Choroid plexus epithelial cell (primary cell): ENCODE data around the gene PRTN3.
"Not testable (repeated sequence)": the region's sequence is repeated elsewhere in the genome, so short reads cannot be mapped to it uniquely, and the experiment has no call there.

Source experiments
- DNase-seq: peaks from one replicate; pipeline ENCODE4 v3.0.0-alpha.2; 2010; ENCODE audit warnings: low read depth
- H3K4me3 ChIP-seq: 2 replicates; pipeline ENCODE4 v1.5.1; 2011; ENCODE audit warnings: low read depth, mild to moderate bottlenecking, control low read depth, low read length, moderate library complexity
- CTCF ChIP-seq: conservative IDR thresholded peaks from 2 replicates; pipeline ENCODE4 v1.5.1; 2011; ENCODE audit warnings: low read depth, mild to moderate bottlenecking, control low read depth, inconsistent platforms, low read length, moderate library complexity

PRTN3 gene

GRCh38 chr19:843836-844545, 3.2 kb downstream of the PRTN3 start:
- no peak overlapping the region for H3K4me3 ChIP-seq
- no peak for DNase-seq
- no peak for TF ChIP-seq CTCF

GRCh38 chr19:844546-844971, 3.8 kb downstream of the PRTN3 start:
- DNase-seq, result no peak
- no peak overlapping the region for H3K4me3 ChIP-seq
- no peak for TF ChIP-seq CTCF

GRCh38 chr19:845707-846521, 5.1 kb downstream of the PRTN3 start:
- no peak for DNase-seq
- H3K4me3 ChIP-seq, result no peak overlapping the region
- no peak for TF ChIP-seq CTCF

GRCh38 chr19:848386-848921, 7.7 kb downstream of the PRTN3 start:
- no peak overlapping the region for H3K4me3 ChIP-seq
- no peak for DNase-seq
- no peak for TF ChIP-seq CTCF

GRCh38 chr19:849195-849594, 8.4 kb downstream of the PRTN3 start:
- H3K4me3 ChIP-seq, result not testable (repeated sequence)

GRCh38 chr19:850221-850978, 9.6 kb downstream of the PRTN3 start:
- DNase-seq, result peak; percentile 90
- H3K4me3 ChIP-seq, result peak overlapping the region; percentile 8
- TF ChIP-seq CTCF, result no peak

More at GRCh38 chr19:849195-849594, 8.4 kb downstream of the PRTN3 start:
- not testable (repeated sequence) for DNase-seq

GRCh38 chr19:850979-851335, 10.2 kb downstream of the PRTN3 start:
- DNase-seq, result no peak
- no peak overlapping the region for H3K4me3 ChIP-seq

More at GRCh38 chr19:850979-851335, 10.2 kb downstream of the PRTN3 start:
- TF ChIP-seq CTCF, result no peak
